MCF 10A (cell line): Measurements from ENCODE around the gene STAT5A. TPM values are rescaled to one million over a fixed set of nuclear protein-coding genes. Genes with fewer than 3 reads are reported as not detected.
A peak's percentile ranks its signal among the peaks of the same experiment; 100 is the strongest.
"Not testable (repeated sequence)": the region's sequence is repeated elsewhere in the genome, so short reads cannot be mapped to it uniquely, and the experiment has no call there.

Source experiments
- BruUV-seq: library from RNA; stranded (reverse); fragments of 400-500 nt; replicated peaks from 2 replicates; lab custom pipeline; 2021; lab: Mats Ljungman, UMichigan
- CTCF ChIA-PET: fragments of 300-600 bp; sonication (Branson Sonifier 250); formaldehyde crosslinking; extraction: SDS; loops from one replicate; lab custom pipeline; 2021; ENCODE audit warnings: antibody characterized with exemption, inconsistent platforms; lab: Yijun Ruan, JAX
- POLR2A ChIA-PET: fragments of 300-600, 350-650 bp; sonication (Branson Sonifier 250); formaldehyde crosslinking; extraction: SDS; loops from one replicate; lab custom pipeline; 2020; ENCODE audit warnings: antibody characterized with exemption, inconsistent platforms; lab: Yijun Ruan, JAX
- DNase-seq: peaks from one replicate; pipeline ENCODE4 v3.0.0-alpha.2; 2018; ENCODE audit not compliant: unreplicated experiment
- H3K27ac Mint-ChIP-seq: one replicate; pipeline ENCODE4 v1.8.0; 2022; ENCODE audit warnings: mild to moderate bottlenecking, low read depth, mixed read lengths; ENCODE audit not compliant: unreplicated experiment
- H3K27me3 Mint-ChIP-seq: one replicate; pipeline ENCODE4 v1.8.0; 2022; ENCODE audit warnings: mixed read lengths; ENCODE audit not compliant: insufficient read depth, unreplicated experiment
- H3K36me3 Mint-ChIP-seq: one replicate; pipeline ENCODE4 v1.8.0; 2022; ENCODE audit warnings: mild to moderate bottlenecking, moderate library complexity, mixed read lengths; ENCODE audit not compliant: insufficient read depth, unreplicated experiment
- H3K4me1 Mint-ChIP-seq: one replicate; pipeline ENCODE4 v1.8.0; 2022; ENCODE audit warnings: mixed read lengths; ENCODE audit not compliant: insufficient read depth, unreplicated experiment
- H3K4me3 Mint-ChIP-seq: one replicate; pipeline ENCODE4 v1.8.0; 2022; ENCODE audit warnings: mild to moderate bottlenecking, moderate library complexity, mixed read lengths; ENCODE audit not compliant: unreplicated experiment
- H3K9me3 Mint-ChIP-seq: one replicate; pipeline ENCODE4 v1.8.0; 2022; ENCODE audit warnings: mixed read lengths; ENCODE audit not compliant: unreplicated experiment
- intact Hi-C: fragments of 100-400 bp; cut with micrococcal nuclease; formaldehyde crosslinking; loops from 2 replicates; pipeline ENCODE4 v1.14.1; 2022
- total RNA-seq: library from RNA; stranded (reverse); gene quantifications from 2 replicates; pipeline ENCODE4 v1.2.3, GENCODE V29; 2022
- TF ChIP-seq, protein P1 (sequence below): fragments of 200-600 bp; IDR thresholded peaks from one replicate; pipeline ENCODE4 v1.8.0; 2022; ENCODE audit warnings: antibody characterized with exemption, mild to moderate bottlenecking; ENCODE audit not compliant: unreplicated experiment

The STAT5A gene
- total RNA-seq, 1 experiment from 2014 or later, result 1.0 TPM

DNA sequence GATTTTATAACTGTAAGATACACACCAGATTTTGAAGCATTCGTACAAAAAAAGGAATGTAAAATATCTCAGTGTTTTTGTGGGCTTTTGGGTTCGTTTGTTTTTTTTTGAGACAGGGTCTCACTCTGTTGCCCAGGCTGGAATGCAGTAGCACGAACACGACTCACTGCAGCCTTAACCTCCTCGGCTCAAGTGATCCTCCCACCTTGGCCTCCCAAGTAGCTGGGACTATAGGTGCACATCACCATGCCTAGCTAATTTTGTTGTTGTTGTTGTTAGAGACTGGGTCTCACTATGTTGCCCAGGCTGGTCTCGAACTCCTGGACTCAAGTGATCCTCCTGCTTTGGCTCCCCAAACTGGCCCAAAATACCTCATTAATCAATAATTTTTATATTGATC lies 28.0 kb upstream of the STAT5A start:
- H3K4me3 Mint-ChIP-seq, result no peak overlapping the region
- H3K27ac Mint-ChIP-seq, result no peak overlapping the region
- no TSS peak for BruUV-seq
- peaks cover 3% of the 10 kb centered on the region for H3K4me1 Mint-ChIP-seq
- no peaks in the 10 kb centered on the region for H3K27me3 Mint-ChIP-seq
- no peaks in the 10 kb centered on the region for H3K9me3 Mint-ChIP-seq
- TF ChIP-seq, protein P1, sequence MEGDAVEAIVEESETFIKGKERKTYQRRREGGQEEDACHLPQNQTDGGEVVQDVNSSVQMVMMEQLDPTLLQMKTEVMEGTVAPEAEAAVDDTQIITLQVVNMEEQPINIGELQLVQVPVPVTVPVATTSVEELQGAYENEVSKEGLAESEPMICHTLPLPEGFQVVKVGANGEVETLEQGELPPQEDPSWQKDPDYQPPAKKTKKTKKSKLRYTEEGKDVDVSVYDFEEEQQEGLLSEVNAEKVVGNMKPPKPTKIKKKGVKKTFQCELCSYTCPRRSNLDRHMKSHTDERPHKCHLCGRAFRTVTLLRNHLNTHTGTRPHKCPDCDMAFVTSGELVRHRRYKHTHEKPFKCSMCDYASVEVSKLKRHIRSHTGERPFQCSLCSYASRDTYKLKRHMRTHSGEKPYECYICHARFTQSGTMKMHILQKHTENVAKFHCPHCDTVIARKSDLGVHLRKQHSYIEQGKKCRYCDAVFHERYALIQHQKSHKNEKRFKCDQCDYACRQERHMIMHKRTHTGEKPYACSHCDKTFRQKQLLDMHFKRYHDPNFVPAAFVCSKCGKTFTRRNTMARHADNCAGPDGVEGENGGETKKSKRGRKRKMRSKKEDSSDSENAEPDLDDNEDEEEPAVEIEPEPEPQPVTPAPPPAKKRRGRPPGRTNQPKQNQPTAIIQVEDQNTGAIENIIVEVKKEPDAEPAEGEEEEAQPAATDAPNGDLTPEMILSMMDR, result no peak
- intact Hi-C loops, result no loop called here
- CTCF ChIA-PET, result no interaction called here
- POLR2A ChIA-PET, result interaction anchor here (0.9 kb wide), 1 partner anchor 27 kb away, joined by 3 read pairs; no protein-coding TSS in a partner anchor
- H3K36me3 Mint-ChIP-seq, result no peaks in the 10 kb centered on the region
- no peak for DNase-seq

DNA sequence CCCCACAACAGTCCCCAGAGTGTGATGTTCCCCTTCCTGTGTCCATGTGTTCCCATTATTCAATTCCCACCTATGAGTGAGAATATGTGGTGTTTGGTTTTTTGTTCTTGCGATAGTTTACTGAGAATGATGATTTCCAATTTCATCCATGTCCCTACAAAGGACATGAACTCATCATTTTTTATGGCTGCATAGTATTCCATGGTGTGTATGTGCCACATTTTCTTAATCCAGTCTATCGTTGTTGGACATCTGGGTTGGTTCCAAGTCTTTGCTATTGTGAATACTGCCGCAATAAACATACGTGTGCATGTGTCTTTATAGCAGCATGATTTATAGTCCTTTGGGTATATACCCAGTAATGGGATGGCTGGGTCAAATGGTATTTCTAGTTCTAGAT lies 23.9 kb upstream of the STAT5A start:
- not testable (repeated sequence) for H3K27ac Mint-ChIP-seq
- POLR2A ChIA-PET, result interaction anchor here (0.6 to 1.8 kb wide), 2 partner anchors 11 to 17 kb away, joined by 3 to 6 read pairs; partner anchors contain the start of gene STAT5B

DNA sequence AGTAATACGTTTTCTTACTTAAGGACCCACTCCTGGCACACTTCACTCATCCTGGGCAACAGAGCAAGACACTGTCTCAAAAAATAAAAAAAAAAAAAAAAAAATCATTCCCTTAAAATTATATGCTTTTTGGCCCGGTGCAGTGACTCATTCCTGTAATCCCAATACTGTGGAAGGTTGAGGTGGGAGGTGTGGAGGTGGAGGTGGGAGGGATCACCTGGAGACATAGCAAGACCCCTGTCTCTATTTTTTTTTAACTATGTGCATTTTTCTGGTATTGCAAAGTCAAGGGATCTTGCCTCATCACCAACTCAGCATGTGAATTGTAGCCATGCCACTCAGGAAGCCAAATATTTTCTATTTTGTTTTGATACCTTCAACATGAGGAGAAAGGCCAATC lies 21.8 kb upstream of the STAT5A start:
- Mint-ChIP-seq H3K27ac (no peak overlapping the region), H3K36me3 (no peaks in the 10 kb centered on the region), H3K27me3 (no peaks in the 10 kb centered on the region), H3K4me1 (peaks cover 7% of the 10 kb centered on the region), H3K4me3 (no peak overlapping the region), H3K9me3 (no peaks in the 10 kb centered on the region)
- DNase-seq, result no peak
- CTCF ChIA-PET, result interaction anchor here (0.9 to 1.0 kb wide), 2 partner anchors 11 to 298 kb away, joined by 4 read pairs; no protein-coding TSS in a partner anchor
- TF ChIP-seq, protein P1, result no peak
- POLR2A ChIA-PET, result interaction anchor here (0.6 to 2.9 kb wide), 6 partner anchors 9 to 34 kb away, joined by 4 to 19 read pairs (median 6); partner anchors contain the start of gene STAT5B
- no TSS peak for BruUV-seq
- intact Hi-C loops, result no loop called here

More for the DNA sequence above, 23.9 kb upstream of the STAT5A start:
- H3K4me3 Mint-ChIP-seq, H3K27me3 Mint-ChIP-seq, H3K9me3 Mint-ChIP-seq, BruUV-seq, DNase-seq, H3K4me1 Mint-ChIP-seq, intact Hi-C loops, CTCF ChIA-PET, H3K36me3 Mint-ChIP-seq: not testable (repeated sequence)

DNA sequence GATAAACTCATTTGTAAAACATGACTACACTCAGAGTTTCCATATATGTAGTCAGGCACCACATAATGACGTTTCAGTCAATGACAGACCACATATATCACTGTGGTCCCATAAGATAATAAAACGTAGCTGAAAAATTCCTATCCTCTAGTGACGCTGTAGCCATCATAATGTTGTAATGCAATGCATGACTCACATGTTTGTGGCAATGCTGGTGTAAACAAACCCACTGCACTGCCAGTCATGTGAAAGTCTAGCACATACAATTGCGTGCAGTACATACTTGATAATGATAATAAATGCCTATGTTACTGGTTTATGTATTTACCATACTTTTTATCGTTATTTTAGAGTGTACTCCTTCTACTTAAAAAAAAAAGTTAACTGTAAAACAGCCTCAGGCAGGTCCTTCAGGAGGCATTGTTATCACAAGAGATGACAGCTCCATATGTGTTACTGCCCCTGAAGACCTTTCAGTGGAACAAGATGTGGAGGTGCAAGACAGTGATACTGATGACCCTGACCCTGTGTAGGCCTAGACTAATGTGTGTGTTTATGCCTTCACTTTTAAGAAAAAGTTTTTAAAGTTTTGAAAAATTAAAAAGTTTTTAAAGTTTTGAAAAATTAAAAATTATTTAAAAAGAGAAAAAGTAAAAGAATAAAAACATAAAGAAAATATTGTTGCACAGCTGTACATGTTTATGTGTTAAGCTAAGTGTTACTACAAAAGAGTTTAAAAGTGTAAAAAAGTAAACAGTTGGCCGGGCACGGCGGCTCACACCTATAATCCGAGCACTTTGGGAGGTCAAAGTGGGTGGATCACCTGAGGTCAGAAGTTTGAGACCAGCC lies 21.2 kb upstream of the STAT5A start:
- ChIA-PET POLR2A (interaction anchor here (0.6 to 2.9 kb wide), 5 partner anchors 9 to 35 kb away, joined by 4 to 19 read pairs (median 6); partner anchors contain the start of gene STAT5B), CTCF (interaction anchor here (0.6 to 1.0 kb wide), 2 partner anchors 10 to 77 kb away, joined by 3 to 4 read pairs; no protein-coding TSS in a partner anchor)
- TF ChIP-seq, protein P1, result no peak
- no TSS peak for BruUV-seq
- intact Hi-C loops, result no loop called here
- Mint-ChIP-seq H3K4me1 (peaks cover 7% of the 10 kb centered on the region), H3K4me3 (no peak overlapping the region), H3K9me3 (no peaks in the 10 kb centered on the region), H3K27me3 (no peaks in the 10 kb centered on the region), H3K36me3 (no peaks in the 10 kb centered on the region), H3K27ac (no peak overlapping the region)
- peak; percentile 81 for DNase-seq
